Cardiac fibroblast (primary cell): ENCODE measurements around the gene FUT4.
A peak's percentile ranks its signal among the peaks of the same experiment; 100 is the strongest.
"Not testable (repeated sequence)": the region's sequence is repeated elsewhere in the genome, so short reads cannot be mapped to it uniquely, and the experiment has no call there.

Experiments
- DNase-seq, 2 donors: peaks; one replicate each; pipeline versions ENCODE4 v3.0.0 to v3.0.0-alpha.2; 2010; ENCODE audit warnings: low read depth in 2 of 2
- H3K4me3 ChIP-seq, 2 donors: replicated peaks in 1 of 2; 1 replicate in 1 of 2; 2 replicates in 1 of 2; pipeline ENCODE4 v1.5.1; 2011; ENCODE audit warnings: low read depth in 2 of 2, low read length in 2 of 2, mild to moderate bottlenecking in 2 of 2, moderate library complexity in 1 of 2
- TF ChIP-seq, protein P1 (sequence below): IDR thresholded peaks from one replicate; pipeline ENCODE4 v1.5.1; 2011; ENCODE audit warnings: low read depth, mild to moderate bottlenecking, low read length, inconsistent platforms

FUT4 gene, protein sequence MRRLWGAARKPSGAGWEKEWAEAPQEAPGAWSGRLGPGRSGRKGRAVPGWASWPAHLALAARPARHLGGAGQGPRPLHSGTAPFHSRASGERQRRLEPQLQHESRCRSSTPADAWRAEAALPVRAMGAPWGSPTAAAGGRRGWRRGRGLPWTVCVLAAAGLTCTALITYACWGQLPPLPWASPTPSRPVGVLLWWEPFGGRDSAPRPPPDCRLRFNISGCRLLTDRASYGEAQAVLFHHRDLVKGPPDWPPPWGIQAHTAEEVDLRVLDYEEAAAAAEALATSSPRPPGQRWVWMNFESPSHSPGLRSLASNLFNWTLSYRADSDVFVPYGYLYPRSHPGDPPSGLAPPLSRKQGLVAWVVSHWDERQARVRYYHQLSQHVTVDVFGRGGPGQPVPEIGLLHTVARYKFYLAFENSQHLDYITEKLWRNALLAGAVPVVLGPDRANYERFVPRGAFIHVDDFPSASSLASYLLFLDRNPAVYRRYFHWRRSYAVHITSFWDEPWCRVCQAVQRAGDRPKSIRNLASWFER

DNA sequence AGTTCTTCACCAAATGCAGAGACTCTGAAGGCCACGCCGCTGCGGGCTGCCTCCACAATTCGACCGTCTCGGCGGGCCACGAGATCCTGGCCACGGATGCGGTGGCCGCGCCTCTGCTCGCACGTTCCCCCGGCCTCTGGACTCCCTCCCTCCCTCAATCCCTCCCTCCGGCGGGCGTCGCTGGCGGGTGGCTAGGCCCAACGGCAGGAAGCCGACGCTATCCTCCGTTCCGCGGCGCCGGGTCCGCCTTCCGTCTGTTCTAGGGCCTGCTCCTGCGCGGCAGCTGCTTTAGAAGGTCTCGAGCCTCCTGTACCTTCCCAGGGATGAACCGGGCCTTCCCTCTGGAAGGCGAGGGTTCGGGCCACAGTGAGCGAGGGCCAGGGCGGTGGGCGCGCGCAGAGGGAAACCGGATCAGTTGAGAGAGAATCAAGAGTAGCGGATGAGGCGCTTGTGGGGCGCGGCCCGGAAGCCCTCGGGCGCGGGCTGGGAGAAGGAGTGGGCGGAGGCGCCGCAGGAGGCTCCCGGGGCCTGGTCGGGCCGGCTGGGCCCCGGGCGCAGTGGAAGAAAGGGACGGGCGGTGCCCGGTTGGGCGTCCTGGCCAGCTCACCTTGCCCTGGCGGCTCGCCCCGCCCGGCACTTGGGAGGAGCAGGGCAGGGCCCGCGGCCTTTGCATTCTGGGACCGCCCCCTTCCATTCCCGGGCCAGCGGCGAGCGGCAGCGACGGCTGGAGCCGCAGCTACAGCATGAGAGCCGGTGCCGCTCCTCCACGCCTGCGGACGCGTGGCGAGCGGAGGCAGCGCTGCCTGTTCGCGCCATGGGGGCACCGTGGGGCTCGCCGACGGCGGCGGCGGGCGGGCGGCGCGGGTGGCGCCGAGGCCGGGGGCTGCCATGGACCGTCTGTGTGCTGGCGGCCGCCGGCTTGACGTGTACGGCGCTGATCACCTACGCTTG lies at the start of gene FUT4:
FUT4 (plus strand) TSS at position 227 of the 951 bp plus-strand sequence; CDS start at position 440, 213 bp downstream.
- peak within 1 kb of the TSS; percentile 57 to 65 for H3K4me3 ChIP-seq
- TF ChIP-seq, protein P1, sequence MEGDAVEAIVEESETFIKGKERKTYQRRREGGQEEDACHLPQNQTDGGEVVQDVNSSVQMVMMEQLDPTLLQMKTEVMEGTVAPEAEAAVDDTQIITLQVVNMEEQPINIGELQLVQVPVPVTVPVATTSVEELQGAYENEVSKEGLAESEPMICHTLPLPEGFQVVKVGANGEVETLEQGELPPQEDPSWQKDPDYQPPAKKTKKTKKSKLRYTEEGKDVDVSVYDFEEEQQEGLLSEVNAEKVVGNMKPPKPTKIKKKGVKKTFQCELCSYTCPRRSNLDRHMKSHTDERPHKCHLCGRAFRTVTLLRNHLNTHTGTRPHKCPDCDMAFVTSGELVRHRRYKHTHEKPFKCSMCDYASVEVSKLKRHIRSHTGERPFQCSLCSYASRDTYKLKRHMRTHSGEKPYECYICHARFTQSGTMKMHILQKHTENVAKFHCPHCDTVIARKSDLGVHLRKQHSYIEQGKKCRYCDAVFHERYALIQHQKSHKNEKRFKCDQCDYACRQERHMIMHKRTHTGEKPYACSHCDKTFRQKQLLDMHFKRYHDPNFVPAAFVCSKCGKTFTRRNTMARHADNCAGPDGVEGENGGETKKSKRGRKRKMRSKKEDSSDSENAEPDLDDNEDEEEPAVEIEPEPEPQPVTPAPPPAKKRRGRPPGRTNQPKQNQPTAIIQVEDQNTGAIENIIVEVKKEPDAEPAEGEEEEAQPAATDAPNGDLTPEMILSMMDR: no peak
- peak; percentile 81 to 82 for DNase-seq

DNA sequence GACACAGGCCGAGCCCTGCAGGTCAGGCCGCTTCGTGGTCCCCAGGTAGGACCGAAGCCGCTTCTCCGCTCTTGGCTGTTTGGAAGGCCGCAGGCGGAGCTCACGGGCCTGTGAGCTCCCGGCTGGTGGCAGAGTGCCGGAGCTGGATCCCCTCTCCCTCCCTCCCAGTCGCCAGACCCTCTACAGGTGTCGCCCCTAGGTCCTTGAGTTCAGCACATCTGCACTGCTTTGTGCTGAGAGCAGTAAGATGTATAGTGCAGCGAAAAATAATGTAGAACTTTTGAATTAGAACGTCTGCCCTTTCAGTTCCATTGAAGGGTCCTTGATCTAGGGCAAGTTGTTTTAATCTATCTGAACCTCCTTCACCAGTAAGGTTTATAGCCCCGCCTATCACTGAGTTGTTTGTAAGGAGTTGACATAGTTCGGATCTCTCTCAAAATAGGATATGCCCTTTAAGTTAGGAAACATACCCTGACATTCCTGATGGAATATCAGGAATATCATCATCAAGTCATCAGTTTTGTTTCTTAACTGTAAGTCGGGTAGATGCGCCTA lies 49.5 kb upstream of the FUT4 start:
- TF ChIP-seq, protein P1: no peak
- DNase-seq: peak; percentile 10 to 28
- H3K4me3 ChIP-seq: peak overlapping the region; percentile 88 to 93

DNA sequence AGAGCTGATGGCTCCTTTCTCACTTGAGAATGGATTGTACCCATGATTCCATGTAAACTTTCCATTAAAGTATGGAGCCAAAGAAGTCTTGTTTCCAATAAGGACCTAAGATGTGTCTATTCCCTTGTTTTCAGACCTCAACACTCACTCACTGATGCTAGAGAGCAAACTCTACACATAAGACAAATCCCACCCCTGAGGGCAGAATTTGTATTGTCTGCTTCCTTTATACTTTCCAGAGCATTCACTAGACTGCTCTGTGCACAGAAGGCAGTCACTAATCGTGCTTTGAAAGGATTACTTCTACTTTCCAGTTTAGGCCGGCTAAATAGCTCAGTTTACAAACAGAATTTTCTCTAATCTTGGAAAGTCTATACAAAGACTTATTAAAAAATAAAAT lies 43.5 kb upstream of the FUT4 start:
- no peak for DNase-seq
- TF ChIP-seq, protein P1: no peak
- no peak overlapping the region for H3K4me3 ChIP-seq

DNA sequence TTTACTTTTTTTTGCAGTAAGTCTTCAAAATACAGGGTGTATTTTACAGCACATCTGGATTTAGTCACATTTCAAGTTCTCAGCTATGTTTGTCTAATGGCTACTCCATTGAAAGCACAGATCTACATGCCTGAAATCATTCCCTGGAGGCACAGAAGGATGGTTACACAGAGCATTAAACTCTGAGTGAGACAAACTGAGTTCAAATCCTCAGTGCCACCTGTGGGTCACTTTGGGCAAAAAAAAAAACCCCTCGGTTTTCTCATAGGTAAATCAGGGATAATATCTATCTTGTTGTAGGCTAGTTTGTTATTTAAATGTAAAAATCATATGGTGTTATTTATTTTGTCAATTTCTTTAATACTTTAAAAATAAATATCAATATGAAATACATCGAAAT lies 42.2 kb upstream of the FUT4 start:
- no peak for DNase-seq
- TF ChIP-seq, protein P1: no peak
- H3K4me3 ChIP-seq: no peak overlapping the region

DNA sequence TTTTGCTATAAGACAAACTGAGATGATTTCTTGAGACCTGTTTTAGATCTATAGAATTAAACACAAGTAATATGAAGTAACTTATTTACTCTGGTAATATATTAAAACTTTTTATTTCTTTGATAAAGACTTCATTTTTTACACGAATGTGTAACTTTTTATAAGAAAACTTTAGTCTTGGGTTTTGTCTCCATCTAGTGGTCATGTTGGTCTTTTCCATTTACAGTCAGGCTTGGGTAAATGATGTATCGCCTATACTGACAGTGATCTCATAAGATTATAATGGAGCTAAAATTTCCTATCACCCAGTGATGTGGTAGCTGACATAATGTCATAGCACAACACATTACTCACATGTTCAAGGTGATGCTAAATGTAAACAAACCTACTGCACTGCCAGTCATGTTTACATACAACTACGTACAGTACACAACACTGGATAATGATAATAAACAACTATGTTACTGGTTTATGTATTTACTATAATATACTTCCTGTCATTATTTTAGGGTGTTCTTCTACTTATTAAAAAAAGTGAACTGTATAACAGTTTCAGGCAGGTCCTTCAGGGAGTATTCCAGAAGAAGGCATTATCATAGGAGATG lies 38.9 kb upstream of the FUT4 start:
- H3K4me3 ChIP-seq: no peak overlapping the region
- peak; percentile 65 to 81 for DNase-seq
- TF ChIP-seq, protein P1: peak; percentile 53

DNA sequence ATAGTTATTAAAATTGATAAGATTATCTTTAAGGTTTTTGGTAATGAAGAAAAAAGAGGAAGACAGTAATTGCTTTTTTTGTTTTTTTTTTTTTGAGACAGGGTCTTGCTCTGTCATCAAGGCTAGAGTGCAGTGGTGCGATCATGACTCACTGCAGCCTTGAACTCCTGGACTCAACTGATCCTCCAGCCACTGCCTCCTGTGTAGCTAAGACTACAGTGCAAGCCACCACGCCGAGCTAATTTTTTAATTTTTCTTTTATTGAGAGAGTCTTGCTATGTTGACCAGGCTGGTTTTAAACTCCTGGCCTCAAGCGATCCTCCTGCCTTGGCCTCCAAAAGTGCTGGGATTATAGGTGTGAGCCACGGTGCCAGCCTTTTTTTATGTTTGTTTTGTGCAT lies 37.2 kb upstream of the FUT4 start:
- not testable (repeated sequence) for DNase-seq, H3K4me3 ChIP-seq
